Tibial artery (tissue), 4 donors: Measurements from ENCODE around the gene RALGPS1.

ENCODE experiments used
- DNase-seq, 2 donors: peaks; one replicate each; pipeline ENCODE4 v3.0.0-alpha.2; 2019
- H3K27ac ChIP-seq, 2 donors: fragments of 200-600 bp; sonication (generic) in 1 of 2; 1 replicate in 1 of 2; 2 replicates in 1 of 2; pipeline ENCODE4 v1.5.1; 2018 to 2019; ENCODE audit warnings: mild to moderate bottlenecking in 1 of 2
- H3K27me3 ChIP-seq, 2 donors: fragments of 200-600 bp; sonication (generic) in 1 of 2; one replicate each; pipeline versions ENCODE4 v1.5.1 to v1.6.0; 2016 to 2019
- H3K36me3 ChIP-seq, 3 donors: fragments of 200-600 bp; sonication (generic) in 2 of 3; one replicate each; pipeline ENCODE4 v1.5.1; 2016 to 2019; ENCODE audit warnings: mild to moderate bottlenecking in 2 of 3
- H3K4me1 ChIP-seq, 4 donors: fragments of 200-600 bp; sonication (generic) in 2 of 4; 1 replicate in 3 of 4; 2 replicates in 1 of 4; pipeline ENCODE4 v1.5.1; 2016 to 2019
- H3K4me3 ChIP-seq, 2 donors: fragments of 200-600 bp; sonication (generic) in 1 of 2; 1 replicate in 1 of 2; 2 replicates in 1 of 2; pipeline ENCODE4 v1.5.1; 2018 to 2019; ENCODE audit warnings: mild to moderate bottlenecking in 2 of 2
- H3K9me3 ChIP-seq, 3 donors: fragments of 200-600 bp; sonication (generic) in 1 of 3; one replicate each; pipeline ENCODE4 v1.5.1; 2016 to 2019
- CTCF ChIP-seq, 2 experiments: fragments of 200-600 bp in 1 of 2; fragments of 450-650 bp in 1 of 2; IDR thresholded peaks; one replicate each; pipeline ENCODE4 v1.5.1; 2017 to 2019; ENCODE audit warnings: antibody characterized with exemption in 2 of 2, mild to moderate bottlenecking in 1 of 2, moderate library complexity in 1 of 2
- intact Hi-C: fragments of 100-400 bp; cut with DNase I; formaldehyde crosslinking; loops from one replicate; pipeline ENCODE4 v1.15.0; 2023; ENCODE audit warnings: low total_unique reads

RALGPS1 gene

GRCh38 chr9:127112735-127113161, 198.2 kb downstream of the RALGPS1 start:
- DNase-seq = no peak
- no peak for TF ChIP-seq CTCF (IDR thresholded peaks at IDR 0.05)
- H3K27ac ChIP-seq = no peak overlapping the region
- no peak overlapping the region for H3K4me3 ChIP-seq
- no peaks in the 10 kb centered on the region for H3K27me3 ChIP-seq
- peaks cover 0 to 9% (median 8%) of the 10 kb centered on the region in 3 donors for H3K36me3 ChIP-seq
- intact Hi-C loops = no loop called here
- no peaks in the 10 kb centered on the region for H3K9me3 ChIP-seq
- H3K4me1 ChIP-seq = peaks cover 0 to 36% (median 17%) of the 10 kb centered on the region in 4 donors

GRCh38 chr9:127113191-127113972, 198.8 kb downstream of the RALGPS1 start:
- Histone ChIP-seq H3K36me3 (peaks cover 0 to 5% (median 3%) of the 10 kb centered on the region in 3 donors), H3K4me3 (no peak overlapping the region), H3K27ac (no peak overlapping the region), H3K27me3 (no peaks in the 10 kb centered on the region), H3K9me3 (no peaks in the 10 kb centered on the region), H3K4me1 (peaks cover 0 to 35% (median 15%) of the 10 kb centered on the region in 4 donors)
- TF ChIP-seq CTCF (IDR thresholded peaks at IDR 0.05) = no peak
- no peak for DNase-seq
- intact Hi-C loops = no loop called here

GRCh38 chr9:127114606-127115005, 200.0 kb downstream of the RALGPS1 start:
- no peaks in the 10 kb centered on the region for H3K9me3 ChIP-seq
- H3K4me1 ChIP-seq = peaks cover 0 to 42% (median 14%) of the 10 kb centered on the region in 4 donors
- no peak for DNase-seq
- intact Hi-C loops = loop anchor here (5.0 kb wide), 1 partner anchor 78 kb away; no protein-coding TSS in a partner anchor
- H3K4me3 ChIP-seq = no peak overlapping the region
- H3K27me3 ChIP-seq = no peaks in the 10 kb centered on the region
- H3K27ac ChIP-seq = no peak overlapping the region
- no peak for TF ChIP-seq CTCF (IDR thresholded peaks at IDR 0.05)
- peaks cover 0 to 5% (median 0%) of the 10 kb centered on the region in 3 donors for H3K36me3 ChIP-seq

- H3K4me1 ChIP-seq = peaks cover 0 to 58% (median 21%) of the 10 kb centered on the region in 4 donors
- no peak for TF ChIP-seq CTCF (IDR thresholded peaks at IDR 0.05)
- DNase-seq = no peak
- H3K9me3 ChIP-seq = no peaks in the 10 kb centered on the region
- H3K36me3 ChIP-seq = peaks cover 0 to 5% (median 0%) of the 10 kb centered on the region in 3 donors
- intact Hi-C loops = loop anchor here (5.0 kb wide), 1 partner anchor 76 kb away; no protein-coding TSS in a partner anchor
- no peak overlapping the region for H3K4me3 ChIP-seq
- H3K27ac ChIP-seq = no peak overlapping the region
- no peaks in the 10 kb centered on the region for H3K27me3 ChIP-seq
Measured at GRCh38 chr9:127116088-127116726, 201.6 kb downstream of the RALGPS1 start.

- H3K27me3 ChIP-seq = no peaks in the 10 kb centered on the region
- peaks cover 0 to 64% (median 24%) of the 10 kb centered on the region in 4 donors for H3K4me1 ChIP-seq
- H3K4me3 ChIP-seq = no peak overlapping the region
- peaks cover 0 to 5% (median 0%) of the 10 kb centered on the region in 3 donors for H3K36me3 ChIP-seq
- no peak for TF ChIP-seq CTCF (IDR thresholded peaks at IDR 0.05)
- H3K9me3 ChIP-seq = no peaks in the 10 kb centered on the region
- intact Hi-C loops = loop anchor here (5.0 kb wide), 1 partner anchor 75 kb away; no protein-coding TSS in a partner anchor
- no peak for DNase-seq
- H3K27ac ChIP-seq = no peak overlapping the region
Measured at GRCh38 chr9:127116957-127117356, 202.4 kb downstream of the RALGPS1 start.
